K562 treated with DMSO at 1 percent for 12 hours (cell line): Measurements from ENCODE around the gene HSPA13. TPM values are rescaled to one million over a fixed set of nuclear protein-coding genes. Genes with fewer than 3 reads are reported as not detected.

ENCODE experiments used
- total RNA-seq: library from RNA; unstranded; fragments of 300-600 nt; gene quantifications from 2 replicates; pipeline ENCODE4 v1.2.3, GENCODE V29; 2022; ENCODE audit not compliant: insufficient read depth

Gene HSPA13
- total RNA-seq: 11.0 and 31.8 TPM in 2 replicates

GRCh38 chr21:14382835-14383595 is at the start of gene HSPA13:
Gene HSPA13, minus strand, starts transcription at chr21:14383146. Its CDS starts 27 bp downstream, at chr21:14383119.

Other genes starting within 250 kb of the HSPA13 start
- gene LIPI, start 172.2 kb downstream of the HSPA13 start, total RNA-seq: not detected in 2 replicates
- 1.9 and 2.6 TPM in 2 replicates for gene RBM11, start 167.0 kb downstream of the HSPA13 start, total RNA-seq
- 41.7 and 75.2 TPM in 2 replicates for gene SAMSN1, start 163.2 kb upstream of the HSPA13 start, total RNA-seq